ENCODE data around the gene COG7.
"Not testable (repeated sequence)": the region's sequence is repeated elsewhere in the genome, so short reads cannot be mapped to it uniquely, and the experiment has no call there.

The COG7 gene

DNA sequence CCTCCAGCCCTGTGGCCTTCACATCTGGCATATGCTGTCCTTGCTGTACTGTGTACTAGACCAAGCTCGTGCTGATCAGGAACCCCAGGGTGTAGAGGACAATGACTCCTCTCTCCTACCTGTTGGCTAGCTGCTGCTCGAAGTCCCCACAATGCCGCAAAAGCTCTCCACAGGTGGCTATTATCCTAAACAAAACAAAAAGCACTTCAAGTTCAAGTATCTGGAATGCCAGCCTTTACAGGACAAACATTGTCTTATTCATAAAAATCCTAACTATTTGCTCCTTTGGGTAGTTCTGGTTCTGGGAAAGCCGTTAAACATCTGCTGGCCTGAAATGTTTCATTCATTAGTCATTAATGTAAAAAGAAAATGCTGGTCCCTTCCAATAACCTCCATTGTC lies 42.8 kb downstream of the COG7 start:
- no peak for DNase-seq (ENCODE audit: low read depth in 2 of 2, low spot score in 1 of 2)

DNA sequence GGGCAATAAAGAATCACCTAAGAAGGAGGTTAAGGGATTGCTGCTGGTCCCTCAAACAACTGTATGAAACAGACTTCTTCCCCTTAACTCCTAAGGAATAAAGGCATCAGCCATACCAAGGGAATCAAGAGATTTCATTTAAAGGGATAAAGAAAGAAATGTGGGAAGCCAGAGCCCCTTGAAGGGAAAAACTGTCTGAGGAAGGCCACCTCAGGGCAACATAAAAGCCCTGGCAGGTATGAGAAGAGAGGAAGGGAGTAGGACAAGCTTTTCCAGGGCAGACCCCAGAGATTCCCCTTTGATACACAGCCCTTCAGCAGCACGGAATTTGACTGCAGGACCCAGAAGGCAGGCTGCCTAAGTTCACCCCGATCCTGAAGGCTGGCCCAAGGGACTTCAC lies 43.5 kb downstream of the COG7 start:
- DNase-seq (ENCODE audit: low read depth in 2 of 2, low spot score in 1 of 2), result no peak

DNA sequence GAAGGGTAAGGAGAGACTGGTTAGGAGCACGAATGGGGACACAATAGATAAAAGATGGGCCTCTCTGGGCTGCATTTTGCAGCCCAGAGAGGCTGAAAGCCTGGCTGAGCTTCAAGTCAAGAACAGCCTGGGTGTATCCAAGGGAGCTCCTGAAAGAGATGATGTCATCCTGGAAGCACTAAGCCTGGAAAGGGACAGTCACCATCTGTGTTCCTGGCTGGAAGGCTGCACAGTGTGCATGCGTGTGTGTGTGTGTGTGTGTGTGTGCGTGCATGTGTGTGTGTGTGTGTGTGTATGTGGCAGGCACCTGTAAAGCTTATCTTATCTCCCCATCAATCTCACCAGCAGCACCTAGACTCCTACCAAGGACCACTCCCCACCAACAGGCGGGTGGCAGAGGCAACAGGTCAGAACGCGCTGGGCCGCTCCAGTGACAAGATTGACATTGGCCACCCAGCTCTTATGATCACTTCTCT lies 44.1 kb downstream of the COG7 start:
- no peak for DNase-seq (ENCODE audit: low read depth in 2 of 2, low spot score in 1 of 2)

DNA sequence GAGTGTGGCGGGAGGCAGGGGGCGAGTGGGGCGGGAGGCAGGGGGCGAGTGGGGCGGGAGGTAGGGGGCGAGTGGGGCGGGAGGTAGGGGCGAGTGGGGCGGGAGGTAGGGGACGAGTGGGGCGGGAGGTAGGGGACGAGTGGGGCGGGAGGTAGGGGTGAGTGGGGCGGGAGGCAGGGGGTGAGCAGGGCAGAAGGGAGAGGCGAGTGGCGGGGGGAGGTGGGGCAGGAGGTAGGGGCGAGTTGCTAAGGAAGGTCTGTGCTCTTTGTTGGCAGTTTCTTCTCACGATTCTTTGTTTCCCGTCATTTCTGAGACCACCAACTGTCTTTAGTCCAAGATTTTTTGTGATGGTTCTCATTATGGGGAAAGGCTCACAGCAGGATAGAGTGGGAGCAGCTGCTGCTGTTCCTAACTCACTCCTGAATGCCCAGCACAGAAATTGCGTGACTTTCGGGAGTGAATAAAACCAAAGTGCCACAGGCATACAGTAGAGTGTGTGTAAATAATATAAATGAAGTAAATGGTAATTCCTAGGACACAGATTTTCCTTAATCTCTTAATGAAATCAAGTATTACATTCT lies 44.7 kb downstream of the COG7 start:
- DNase-seq (ENCODE audit: low read depth in 2 of 2, low spot score in 1 of 2), result no peak

DNA sequence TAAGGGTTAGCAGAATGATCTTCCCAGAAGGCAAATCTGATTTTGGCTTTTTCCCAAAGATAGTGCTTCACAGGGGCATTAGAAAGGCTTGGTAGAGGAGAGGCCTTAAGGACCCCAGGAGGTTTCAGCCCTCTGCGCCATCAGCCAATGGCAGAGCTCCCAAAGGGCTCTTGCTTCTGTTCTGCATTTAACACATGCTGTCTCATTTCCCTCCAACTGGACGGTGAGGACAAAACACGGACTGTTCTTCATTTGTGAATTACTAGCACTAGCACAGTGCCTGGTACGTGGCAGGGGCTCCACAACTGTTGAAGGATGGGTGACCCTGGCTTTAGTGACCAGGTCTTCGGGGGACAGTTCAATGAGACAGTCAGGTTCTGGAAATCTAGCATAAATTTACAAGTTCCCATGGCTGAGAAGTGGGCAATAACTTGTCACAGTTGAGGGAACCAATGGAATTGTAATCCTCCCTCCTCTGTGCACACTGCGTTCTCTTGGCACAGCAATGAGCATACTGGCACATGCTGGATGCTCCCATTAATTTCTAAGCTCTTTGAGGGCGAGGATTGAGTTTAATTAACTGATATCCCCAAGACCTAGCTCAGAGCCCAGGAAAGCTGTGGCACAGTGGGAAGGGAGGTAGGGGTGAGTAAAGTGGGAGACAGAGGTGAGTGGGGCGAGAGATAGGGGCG lies 45.4 kb downstream of the COG7 start:
- no peak for DNase-seq (ENCODE audit: low read depth in 2 of 2, low spot score in 1 of 2)

DNA sequence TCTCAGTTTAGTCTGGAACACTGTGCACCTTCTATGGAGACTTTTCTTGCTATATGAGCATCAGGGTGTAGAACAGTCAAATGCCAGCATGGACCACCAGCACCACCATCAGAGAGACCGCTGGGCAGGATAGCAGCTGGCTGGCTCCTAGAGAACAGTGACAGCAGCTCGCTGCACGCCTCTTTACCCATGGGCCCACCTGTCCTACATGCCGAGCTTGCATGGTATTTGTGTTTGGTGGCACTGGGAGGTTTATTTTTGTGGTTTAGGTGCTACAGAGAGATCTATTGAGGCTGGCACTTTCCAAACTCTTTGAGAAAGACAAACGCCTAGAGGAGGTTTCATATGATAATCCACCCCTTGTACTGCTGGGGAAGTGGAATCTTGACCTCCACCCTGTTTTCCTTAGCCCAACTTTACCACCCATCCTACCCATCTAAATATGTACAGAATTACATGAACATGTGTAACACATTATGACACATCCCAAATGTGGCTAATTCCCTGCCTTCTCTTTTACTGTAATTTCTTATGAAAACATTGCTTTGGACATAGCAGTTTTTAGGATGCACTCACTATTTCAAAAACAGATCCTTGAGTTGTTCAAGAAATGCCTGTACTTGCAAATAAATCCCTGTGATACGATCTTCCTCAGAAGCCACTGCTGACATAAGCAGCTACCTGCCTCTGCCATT lies 46.3 kb downstream of the COG7 start:
- DNase-seq (ENCODE audit: low read depth in 2 of 2, low spot score in 1 of 2), result no peak

DNA sequence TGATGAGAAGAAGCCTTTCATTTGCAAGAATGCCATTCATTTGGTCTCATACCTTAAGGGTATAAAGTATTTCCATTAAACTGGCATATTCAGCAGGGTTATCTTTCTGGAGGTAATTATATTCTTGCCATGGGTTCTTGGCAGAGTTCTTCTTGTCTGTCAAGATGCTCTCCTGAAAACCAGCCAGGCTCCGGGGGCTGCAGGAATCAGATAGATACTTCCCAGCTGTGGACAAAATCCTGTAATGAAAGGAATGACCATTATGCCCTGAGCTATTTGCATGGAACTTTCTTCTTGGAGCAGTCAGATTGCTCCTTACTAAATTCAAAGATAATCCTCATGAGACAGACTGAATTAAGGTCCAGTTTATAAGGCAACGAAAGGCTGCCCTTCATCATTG lies 47.0 kb downstream of the COG7 start:
- no peak for DNase-seq (ENCODE audit: low read depth in 2 of 2, low spot score in 1 of 2)

DNA sequence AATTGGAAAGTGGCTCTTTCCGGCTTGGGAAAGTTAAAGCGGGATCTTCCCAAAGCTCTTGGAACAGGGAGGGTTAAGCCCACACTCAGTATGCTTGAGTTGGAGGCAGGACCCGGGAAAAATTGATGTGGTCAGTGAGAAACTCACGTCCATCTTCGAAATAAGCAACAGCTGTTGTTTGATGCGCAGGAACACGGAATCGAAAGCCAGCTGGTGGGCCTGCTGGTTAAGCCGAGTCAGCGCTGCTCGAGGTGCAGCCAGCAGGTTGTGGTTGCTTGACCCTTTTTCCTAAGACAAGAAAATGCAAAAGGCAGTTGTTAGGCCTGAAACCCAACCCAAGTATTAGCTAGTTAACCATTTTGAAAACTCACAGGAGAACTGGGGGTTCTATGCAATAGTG lies 49.4 kb downstream of the COG7 start:
- DNase-seq (ENCODE audit: low read depth in 2 of 2, low spot score in 1 of 2), result no peak

DNA sequence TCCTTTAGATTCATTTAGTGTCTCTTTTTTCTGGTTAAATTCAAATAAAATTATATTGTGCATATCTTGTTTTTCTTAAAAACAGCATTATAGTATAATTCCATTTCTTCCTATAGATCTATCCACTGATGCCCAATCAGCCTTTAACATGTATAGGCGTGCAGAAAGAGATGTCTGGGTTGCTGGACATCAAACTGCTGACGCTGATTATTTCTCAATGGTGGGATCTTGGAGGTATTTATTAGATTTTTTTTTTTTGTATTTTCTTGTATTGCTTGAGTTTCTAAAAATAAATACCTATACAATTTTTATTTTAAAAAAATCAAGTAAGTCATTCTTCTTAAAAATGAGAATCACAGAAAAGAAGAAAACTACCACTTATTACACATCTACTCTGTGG lies 50.9 kb downstream of the COG7 start:
- DNase-seq (ENCODE audit: low read depth in 2 of 2, low spot score in 1 of 2), result no peak

DNA sequence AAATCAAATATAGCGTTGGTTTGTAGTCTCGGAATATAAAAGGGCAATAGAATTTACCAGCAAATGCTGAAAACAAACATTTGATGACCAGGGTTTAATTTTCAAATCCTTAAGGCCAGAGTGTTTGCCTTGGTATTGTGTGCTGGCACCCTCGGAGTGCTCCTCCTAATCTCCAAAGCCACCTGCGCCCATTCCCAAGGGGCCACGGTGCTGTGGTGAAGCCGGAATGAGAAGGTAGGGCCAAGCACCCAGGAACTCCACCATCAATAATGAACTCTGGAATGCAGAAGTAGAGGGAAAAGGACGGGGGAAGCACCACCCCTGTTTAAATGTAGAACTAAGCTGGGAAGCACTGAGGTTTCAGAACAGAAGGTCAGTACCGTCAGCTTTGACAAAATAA lies 51.9 kb downstream of the COG7 start:
- DNase-seq (ENCODE audit: low read depth in 2 of 2, low spot score in 1 of 2), result no peak

DNA sequence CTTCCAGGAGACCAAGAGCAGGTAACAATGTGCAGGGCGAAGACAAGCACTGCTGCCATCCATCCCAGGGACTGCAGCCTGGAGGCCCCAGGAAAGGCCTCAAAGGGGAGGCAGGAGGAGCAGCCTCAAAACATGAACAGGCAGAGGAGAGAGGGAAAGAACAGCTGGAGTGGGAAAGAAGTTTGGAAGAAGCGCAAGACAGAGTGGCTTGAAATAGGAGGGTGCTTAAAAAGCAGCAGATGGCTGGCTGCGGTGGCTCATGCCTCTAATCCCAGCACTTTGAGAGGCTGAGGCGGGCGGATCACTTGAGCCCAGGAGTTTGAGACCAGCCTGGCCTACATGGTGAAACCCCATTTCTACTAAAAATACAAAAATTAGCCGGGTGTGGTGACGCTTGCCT lies 52.5 kb downstream of the COG7 start:
- not testable (repeated sequence) for DNase-seq (ENCODE audit: low read depth in 2 of 2, low spot score in 1 of 2)

DNA sequence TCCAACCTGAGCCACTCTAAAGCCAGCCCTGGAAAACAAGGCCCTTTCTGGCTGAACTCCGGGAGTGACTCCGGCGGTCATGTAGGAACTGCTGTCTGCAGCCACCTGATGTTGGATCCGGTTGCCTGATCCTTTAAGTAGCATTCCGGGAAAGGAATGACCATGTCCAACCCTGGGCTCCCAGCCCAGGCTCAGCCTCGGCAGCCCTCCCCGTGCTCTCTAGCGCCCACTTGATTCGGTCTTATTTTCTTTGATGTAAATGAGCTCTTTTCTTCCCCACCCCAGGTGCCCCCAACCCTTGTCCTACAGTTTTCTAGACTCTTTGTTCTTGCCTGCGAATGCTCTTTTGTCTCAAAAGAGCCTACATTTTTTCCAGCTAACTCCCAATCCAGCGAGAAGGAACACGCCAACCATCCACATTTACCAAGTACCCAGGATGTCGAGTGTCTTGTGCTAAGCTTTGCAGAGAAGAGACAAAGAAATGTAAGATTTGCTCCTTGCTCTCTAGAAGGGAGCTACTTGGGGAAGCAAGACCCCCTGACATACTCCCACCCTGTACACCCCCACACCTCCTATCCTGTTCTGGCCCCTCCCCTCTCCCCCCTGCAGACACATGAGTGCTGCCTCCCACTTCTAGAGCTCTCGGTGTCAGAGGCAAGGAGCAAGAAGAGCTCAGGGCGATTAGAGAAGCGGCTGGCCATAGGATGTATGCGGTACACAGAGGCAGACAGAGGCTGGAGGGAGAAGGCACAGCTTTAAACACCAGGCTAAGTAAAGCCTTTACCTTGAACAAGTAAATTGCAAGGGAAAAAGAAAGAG lies 53.8 kb downstream of the COG7 start:
- DNase-seq (ENCODE audit: low read depth in 2 of 2, low spot score in 1 of 2), result no peak

DNA sequence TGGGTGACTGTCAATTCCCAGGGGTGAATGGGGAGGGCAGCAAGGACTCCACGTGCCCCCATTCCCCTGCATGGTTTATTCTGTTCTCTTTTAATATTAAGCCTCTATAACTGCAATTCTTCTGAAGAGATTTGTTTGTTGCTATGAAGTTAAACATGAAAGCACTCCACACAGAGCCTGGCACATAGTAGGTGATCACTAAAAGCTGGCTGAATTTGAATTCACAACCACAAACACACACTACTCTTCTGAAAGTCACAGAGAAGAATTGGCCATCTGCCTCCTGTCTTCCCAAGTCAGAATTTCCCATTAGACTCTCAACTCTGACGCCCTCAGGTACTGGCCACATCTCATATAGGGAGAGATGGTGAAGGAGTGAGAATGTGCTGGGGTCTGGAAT lies 55.5 kb downstream of the COG7 start:
- no peak for DNase-seq (ENCODE audit: low read depth in 2 of 2, low spot score in 1 of 2)

DNA sequence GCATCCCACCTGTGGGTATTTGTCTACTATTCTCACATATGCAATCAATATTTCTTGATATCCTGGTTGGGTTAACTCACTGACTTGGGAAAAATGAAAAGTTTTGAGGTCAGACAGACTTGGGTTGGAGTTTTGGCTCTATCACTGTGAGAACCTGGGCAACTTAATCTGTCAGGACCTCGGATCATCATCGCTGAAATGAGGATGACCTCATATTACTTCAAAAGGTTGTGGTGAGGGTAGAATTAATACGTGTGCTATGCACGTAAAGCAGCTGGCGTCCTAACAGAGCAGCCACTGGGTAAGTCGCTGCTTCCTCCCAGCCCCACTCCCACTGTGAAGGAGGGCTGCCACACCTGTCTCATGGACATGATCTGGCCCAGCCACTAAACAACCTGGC lies 57.3 kb downstream of the COG7 start:
- DNase-seq (ENCODE audit: low read depth in 2 of 2, low spot score in 1 of 2), result no peak

DNA sequence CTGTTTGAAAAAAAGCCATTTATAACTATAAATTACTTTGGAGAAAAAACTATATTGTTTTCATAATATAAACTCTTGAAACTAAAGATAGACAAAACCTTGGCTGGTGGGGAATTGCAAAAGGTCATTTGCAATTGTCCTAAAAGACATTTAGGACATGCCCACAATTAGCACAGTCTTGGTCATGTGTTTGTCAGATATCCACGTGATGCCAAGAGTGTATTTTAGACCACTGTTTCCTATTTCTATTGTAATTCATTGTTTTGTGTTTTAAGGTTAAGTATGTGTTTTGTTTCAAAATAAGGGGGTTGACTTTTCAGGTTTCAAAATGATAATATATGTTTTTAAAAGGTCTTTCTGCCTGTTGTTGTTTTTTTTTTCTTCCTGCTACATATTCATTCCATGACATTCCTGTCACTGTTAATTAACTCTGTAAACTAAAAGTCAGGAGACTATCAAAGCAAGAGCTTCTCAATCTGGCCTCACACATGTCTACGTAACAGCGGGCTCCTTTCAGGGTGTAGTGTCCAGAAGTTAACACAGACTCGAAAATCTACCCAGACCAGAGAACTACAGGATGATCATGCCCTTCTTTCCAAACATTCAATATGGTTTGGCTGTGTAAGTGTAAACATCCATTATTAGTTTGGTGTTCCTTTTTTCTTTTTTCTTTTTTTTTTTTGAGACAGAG lies 58.7 kb downstream of the COG7 start:
- no peak for DNase-seq (ENCODE audit: low read depth in 2 of 2, low spot score in 1 of 2)

DNA sequence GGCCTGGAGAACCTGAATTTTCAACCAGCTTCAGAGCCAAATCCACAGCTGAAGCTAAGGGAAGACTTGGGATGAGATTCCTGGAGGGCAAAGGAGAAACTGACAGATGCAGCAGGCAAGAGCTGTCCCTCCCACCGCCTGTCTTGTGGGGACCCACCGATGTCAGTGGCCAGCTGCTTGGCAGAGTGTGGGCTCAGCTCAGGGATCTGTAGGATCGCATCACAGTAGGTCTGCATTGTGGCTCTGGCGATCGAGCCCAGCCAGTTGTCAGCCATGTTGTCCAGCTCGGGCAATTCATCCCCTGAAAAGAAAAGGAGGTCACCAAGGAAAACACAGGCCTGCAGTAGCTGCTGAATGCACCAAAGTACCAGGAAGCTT lies 60.8 kb downstream of the COG7 start:
- no peak for DNase-seq (ENCODE audit: low read depth in 2 of 2, low spot score in 1 of 2)

DNA sequence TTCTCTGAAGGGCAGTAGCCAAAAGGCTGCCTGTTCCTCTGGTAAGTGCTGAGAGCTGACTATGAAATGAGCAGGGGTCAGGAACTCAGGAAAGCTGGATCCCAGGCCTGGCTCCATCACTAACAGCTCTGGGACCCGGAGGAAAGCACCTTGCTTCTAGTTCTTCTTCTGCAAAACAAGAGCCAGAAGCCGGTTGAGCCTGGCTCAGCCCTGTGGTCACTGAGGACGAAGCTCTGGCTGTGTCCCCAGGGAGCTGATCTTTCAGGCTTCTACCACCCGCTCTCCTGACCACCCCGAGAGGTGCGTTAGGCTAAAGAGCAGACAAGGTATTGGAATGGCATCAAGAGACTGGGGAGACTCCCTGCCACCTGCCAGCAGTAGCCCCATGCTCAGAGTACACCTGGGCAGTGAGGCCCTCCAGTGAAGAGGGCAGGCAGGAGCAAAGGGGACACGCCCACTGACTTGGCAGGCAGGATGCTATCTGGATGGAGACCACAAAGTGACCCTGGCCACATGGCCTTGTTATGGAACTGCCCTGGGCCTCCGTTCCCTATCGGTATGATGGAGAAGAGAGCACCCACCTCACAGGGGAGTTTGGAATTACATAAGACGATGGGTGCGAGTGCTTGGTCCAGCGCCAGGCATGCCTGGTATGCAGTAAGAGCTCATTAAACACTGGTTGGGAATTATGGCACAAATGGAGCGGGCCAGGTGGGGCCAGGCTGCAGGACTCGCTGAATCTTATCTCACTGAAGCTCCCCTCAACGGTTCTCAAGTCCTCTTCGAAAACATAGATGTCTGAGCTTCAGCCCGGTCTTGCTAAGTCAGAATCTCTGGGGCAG lies 61.4 kb downstream of the COG7 start:
- DNase-seq (ENCODE audit: low read depth in 2 of 2, low spot score in 1 of 2), result no peak

DNA sequence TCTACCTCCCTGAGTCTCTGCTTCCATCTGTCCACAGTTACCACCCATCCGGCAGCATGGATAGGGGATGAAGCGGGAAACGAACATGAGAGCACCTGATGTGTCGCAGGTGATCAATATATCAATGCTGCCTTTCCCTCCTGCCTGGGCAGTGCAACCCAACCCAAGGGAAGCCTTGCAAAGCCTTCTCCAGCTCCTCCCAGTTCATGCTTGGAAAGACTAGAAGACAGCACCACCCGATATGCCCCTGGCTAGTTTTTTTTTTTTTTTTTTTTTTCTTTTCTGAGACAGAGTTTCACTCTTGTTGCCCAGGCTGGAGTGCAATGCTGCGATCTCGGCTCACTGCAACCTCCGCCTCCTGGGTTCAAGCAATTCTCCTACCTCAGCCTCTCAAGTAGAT lies 63.1 kb downstream of the COG7 start:
- DNase-seq (ENCODE audit: low read depth in 2 of 2, low spot score in 1 of 2), result not testable (repeated sequence)

DNA sequence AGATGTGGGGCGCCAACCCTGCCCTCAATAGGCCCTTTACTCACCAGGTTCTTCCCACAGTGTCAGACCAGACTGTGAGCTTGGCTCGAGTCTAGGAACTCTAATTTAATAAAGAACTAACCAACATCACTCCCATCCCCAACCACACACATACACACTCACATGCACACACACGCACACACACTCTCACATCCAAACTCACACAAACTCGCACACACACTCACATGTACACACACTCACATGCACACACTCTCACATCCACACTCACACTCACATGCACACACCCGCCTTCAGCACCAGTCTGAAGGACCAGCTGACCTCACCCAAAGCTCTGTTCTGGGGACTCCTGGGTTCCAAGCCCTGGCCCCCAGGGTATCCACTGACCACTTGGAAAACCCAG lies 63.8 kb downstream of the COG7 start:
- no peak for DNase-seq (ENCODE audit: low read depth in 2 of 2, low spot score in 1 of 2)

DNA sequence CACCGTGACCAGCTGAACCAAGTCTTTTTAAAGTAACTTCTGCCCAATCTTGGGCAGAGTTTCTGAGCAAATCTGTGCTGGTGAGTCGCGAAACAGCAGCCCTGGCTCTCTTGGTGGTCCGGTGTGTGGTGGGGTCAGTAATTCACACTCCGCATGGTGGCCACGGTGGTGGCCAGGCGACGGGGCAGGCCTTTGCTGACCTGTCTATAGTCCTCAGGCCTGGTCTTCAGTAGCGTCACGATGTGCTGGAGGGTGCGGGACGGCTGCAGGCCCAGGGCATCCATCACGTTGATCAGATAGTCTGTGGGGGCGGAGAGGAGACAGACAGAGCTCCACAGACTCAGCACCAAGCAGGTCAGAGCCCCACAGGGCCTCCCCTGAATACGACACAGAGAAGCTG lies 64.2 kb downstream of the COG7 start:
- no peak for DNase-seq (ENCODE audit: low read depth in 2 of 2, low spot score in 1 of 2)

Measured in stimulated activated CD8-positive, alpha-beta memory T cell treated with anti-CD3 and anti-CD28 coated beads, Interleukin-4, amount 100 ng/mL, for 1 hour (primary cell).